OCI-LY7 (cell line): ENCODE measurements around the gene GLS. TPM values are rescaled to one million over a fixed set of nuclear protein-coding genes. Genes with fewer than 3 reads are reported as not detected.

Experiments used
- BruUV-seq: library from RNA; stranded (reverse); fragments of 400-500 nt; replicated peaks from 2 replicates; lab custom pipeline; 2021; lab: Mats Ljungman, UMichigan
- CTCF ChIA-PET: fragments of 300-600 bp; sonication (Branson Sonifier 250); formaldehyde crosslinking; loops from one replicate; lab custom pipeline; 2022; ENCODE audit warnings: antibody characterized with exemption; ENCODE audit not compliant: unreplicated experiment; lab: Charles Lee
- POLR2A ChIA-PET: fragments of 300-600 bp; sonication (Branson Sonifier 250); formaldehyde crosslinking; loops from one replicate; lab custom pipeline; 2022; ENCODE audit warnings: antibody characterized with exemption; lab: Charles Lee
- DNase-seq: peaks from one replicate; pipeline ENCODE4 v3.0.0-alpha.2; 2015; ENCODE audit warnings: low spot score
- H2AFZ ChIP-seq: fragments of 200-600 bp; sonication (generic), shearing (Covaris generic); 2 replicates; pipeline ENCODE4 v1.6.1; 2014; ENCODE audit warnings: mild to moderate bottlenecking, antibody characterized with exemption, low read length, moderate library complexity
- H3K27ac ChIP-seq: fragments of 200-600 bp; sonication (generic); 2 replicates; pipeline ENCODE4 v1.5.1; 2014; ENCODE audit warnings: mixed run types, low read depth, mild to moderate bottlenecking, moderate library complexity, low read length, inconsistent platforms; ENCODE audit not compliant: poor library complexity, severe bottlenecking
- H3K36me3 ChIP-seq: fragments of 200-600 bp; sonication (generic); 2 replicates; pipeline ENCODE4 v1.6.1; 2014; ENCODE audit warnings: mild to moderate bottlenecking, antibody characterized with exemption, low read length, moderate library complexity, mixed read lengths; ENCODE audit not compliant: insufficient read depth
- H3K4me1 ChIP-seq: fragments of 200-600 bp; sonication (generic); 2 replicates; pipeline ENCODE4 v1.5.1; 2014; ENCODE audit warnings: mild to moderate bottlenecking, low read length; ENCODE audit not compliant: insufficient read depth, poor library complexity, severe bottlenecking
- H3K4me2 ChIP-seq: fragments of 200-600 bp; sonication (generic); 2 replicates; pipeline ENCODE4 v1.6.1; 2014; ENCODE audit warnings: mild to moderate bottlenecking, low read length
- H3K4me3 ChIP-seq: fragments of 200-600 bp; sonication (generic); 2 replicates; pipeline ENCODE4 v1.5.1; 2014; ENCODE audit warnings: mild to moderate bottlenecking, low read depth, low read length; ENCODE audit not compliant: poor library complexity, severe bottlenecking
- H3K79me2 ChIP-seq: fragments of 200-600 bp; sonication (generic); 2 replicates; pipeline ENCODE4 v1.6.1; 2016; ENCODE audit warnings: low read depth, mild to moderate bottlenecking, low read length, moderate library complexity, mixed read lengths; ENCODE audit not compliant: insufficient read depth
- H3K9me2 ChIP-seq: fragments of 200-600 bp; sonication (generic); 2 replicates; pipeline ENCODE4 v1.6.1; 2016; ENCODE audit warnings: mild to moderate bottlenecking, low read length, mixed read lengths; ENCODE audit not compliant: insufficient read depth
- H3K9me3 ChIP-seq: fragments of 200-600 bp; sonication (generic); 2 replicates; pipeline ENCODE4 v1.6.1; 2014; ENCODE audit warnings: mild to moderate bottlenecking, mixed run types, low read length, mixed read lengths
- H4K20me1 ChIP-seq: fragments of 200-600 bp; sonication (generic); 2 replicates; pipeline ENCODE4 v1.6.1; 2014; ENCODE audit warnings: mild to moderate bottlenecking, antibody characterized with exemption, low read length, moderate library complexity, mixed read lengths; ENCODE audit not compliant: insufficient read depth
- CTCF ChIP-seq: fragments of 200-600 bp; sonication (generic); conservative IDR thresholded peaks from 2 replicates; pipeline ENCODE4 v1.5.1; 2014; ENCODE audit warnings: mild to moderate bottlenecking, antibody characterized with exemption, low read length, moderate library complexity, mixed read lengths
- EZH2phosphoT487 ChIP-seq: fragments of 200-600 bp; sonication (generic); IDR thresholded peaks from 2 replicates; pipeline ENCODE4 v1.6.1; 2018; ENCODE audit warnings: low read depth, borderline replicate concordance, mild to moderate bottlenecking, mixed run types, antibody characterized with exemption, low read length, moderate library complexity, mixed read lengths
- intact Hi-C: fragments of 100-400 bp; cut with micrococcal nuclease; formaldehyde crosslinking; loops from one replicate; pipeline ENCODE4 v1.10.0; 2022; ENCODE audit not compliant: unreplicated experiment
- total RNA-seq, 2 experiments: library from RNA; depleted of rRNA in 1 of 2; stranded (reverse); fragments of >200 nt in 1 of 2; shearing (Covaris generic) in 1 of 2; gene quantifications; 2 replicates each; pipeline ENCODE4 v1.2.3, GENCODE V29; 2014 to 2022

GLS gene
- total RNA-seq, 2 experiments from 2014 or later: 102 to 103 TPM

- Histone ChIP-seq H3K4me2 (no peak overlapping the region), H4K20me1 (no peaks in the 10 kb centered on the region), H3K36me3 (no peaks in the 10 kb centered on the region), H3K9me3 (no peaks in the 10 kb centered on the region), H3K4me1 (no peaks in the 10 kb centered on the region), H3K27ac (no peak overlapping the region), H3K9me2 (no peaks in the 10 kb centered on the region), H3K79me2 (no peaks in the 10 kb centered on the region), H2AFZ (no peak overlapping the region), H3K4me3 (no peak overlapping the region)
- no TSS peak for BruUV-seq
- POLR2A ChIA-PET: no interaction called here
- DNase-seq: no peak
- CTCF ChIA-PET: no interaction called here
- TF ChIP-seq CTCF (no peak), EZH2phosphoT487 (no peak)
- intact Hi-C loops: no loop called here
Measured at GRCh38 chr2:190837420-190837819, 43.2 kb upstream of the GLS start.

- no peaks in the 10 kb centered on the region for H4K20me1 ChIP-seq
- H3K79me2 ChIP-seq: no peaks in the 10 kb centered on the region
- H3K9me3 ChIP-seq: no peaks in the 10 kb centered on the region
- POLR2A ChIA-PET: no interaction called here
- H3K9me2 ChIP-seq: no peaks in the 10 kb centered on the region
- CTCF ChIA-PET: no interaction called here
- no peaks in the 10 kb centered on the region for H3K36me3 ChIP-seq
- DNase-seq: no peak
- H3K27ac ChIP-seq: no peak overlapping the region
- intact Hi-C loops: no loop called here
- TF ChIP-seq EZH2phosphoT487 (no peak), CTCF (no peak)
- no peak overlapping the region for H2AFZ ChIP-seq
- BruUV-seq: no TSS peak
- no peak overlapping the region for H3K4me2 ChIP-seq
- no peaks in the 10 kb centered on the region for H3K4me1 ChIP-seq
- H3K4me3 ChIP-seq: no peak overlapping the region
Measured at GRCh38 chr2:190837952-190838361, 42.7 kb upstream of the GLS start.

GRCh38 chr2:190838492-190838910, 42.1 kb upstream of the GLS start:
- CTCF ChIA-PET: interaction anchor here (0.8 kb wide), 1 partner anchor 20 kb away, joined by 3 read pairs; no protein-coding TSS in a partner anchor
- intact Hi-C loops: no loop called here
- Histone ChIP-seq H3K36me3 (no peaks in the 10 kb centered on the region), H3K9me2 (no peaks in the 10 kb centered on the region), H3K79me2 (no peaks in the 10 kb centered on the region), H3K9me3 (no peaks in the 10 kb centered on the region), H3K27ac (no peak overlapping the region), H3K4me3 (no peak overlapping the region), H3K4me2 (no peak overlapping the region), H4K20me1 (no peaks in the 10 kb centered on the region), H2AFZ (no peak overlapping the region), H3K4me1 (no peaks in the 10 kb centered on the region)
- no peak for TF ChIP-seq CTCF
- TF ChIP-seq EZH2phosphoT487: no peak
- POLR2A ChIA-PET: interaction anchor here (0.6 kb wide), 1 partner anchor 9 kb away, joined by 3 read pairs; no protein-coding TSS in a partner anchor
- DNase-seq: no peak
- BruUV-seq: no TSS peak
